Endothelial cell of umbilical vein (primary cell): ENCODE results near the gene RBMS1. TPM values are rescaled to one million over a fixed set of nuclear protein-coding genes. Genes with fewer than 3 reads are reported as not detected.

Source experiments
- BruUV-seq: library from RNA; stranded (reverse); fragments of 400-500 nt; replicated peaks from 2 replicates; lab custom pipeline; 2021; lab: Mats Ljungman, UMichigan
- CTCF ChIA-PET: fragments of 300-600, 350-600 bp; sonication (Branson Sonifier 250); formaldehyde crosslinking; loops from one replicate; lab custom pipeline; 2021; ENCODE audit warnings: antibody characterized with exemption, inconsistent platforms; lab: Charles Lee
- POLR2A ChIA-PET: fragments of 300-600, 350-600 bp; sonication (Branson Sonifier 250); formaldehyde crosslinking; loops from one replicate; lab custom pipeline; 2021; ENCODE audit warnings: antibody characterized with exemption, inconsistent platforms; lab: Charles Lee
- DNase-seq: peaks from one replicate; pipeline ENCODE4 v3.0.0-alpha.2; 2011; ENCODE audit warnings: low read depth, low spot score
- FAIRE-seq: peaks from 2 replicates; lab custom pipeline; 2011; peaks lifted over from hg19 to GRCh38; lab: Jason Lieb, UNC
- H2AFZ ChIP-seq: 2 replicates; pipeline ENCODE4 v1.6.0; 2012; ENCODE audit warnings: low read depth, low read length, control low read depth, inconsistent platforms
- H3K27ac ChIP-seq: 2 replicates; pipeline ENCODE4 v1.5.1; 2011; ENCODE audit warnings: low read depth, mild to moderate bottlenecking, control low read depth, low read length, moderate library complexity; ENCODE audit not compliant: insufficient read depth
- H3K27me3 ChIP-seq, 2 experiments: 2 replicates each; pipeline versions ENCODE4 v1.6.0 to v1.6.1; 2011; ENCODE audit warnings: low read length in 2 of 2, mixed read lengths in 1 of 2; ENCODE audit not compliant: control insufficient read depth in 2 of 2, insufficient read depth in 2 of 2
- H3K36me3 ChIP-seq, 2 experiments: 2 replicates in 1 of 2; 3 replicates in 1 of 2; pipeline ENCODE4 v1.5.1; 2011; ENCODE audit warnings: low read length in 2 of 2, mild to moderate bottlenecking in 1 of 2, moderate library complexity in 1 of 2; ENCODE audit not compliant: control insufficient read depth in 2 of 2, insufficient read depth in 2 of 2; ENCODE audit errors: extremely low read depth in 1 of 2
- H3K4me1 ChIP-seq: 3 replicates; pipeline ENCODE4 v1.5.1; 2011; ENCODE audit warnings: mild to moderate bottlenecking, low read length; ENCODE audit not compliant: control insufficient read depth, insufficient read depth; ENCODE audit errors: extremely low read depth
- H3K4me2 ChIP-seq: 2 replicates; pipeline ENCODE4 v1.6.1; 2011; ENCODE audit warnings: low read length, control low read depth, mixed read lengths; ENCODE audit not compliant: insufficient read depth
- H3K4me3 ChIP-seq, 3 experiments: fragments of 200-600 bp in 1 of 3; sonication (generic), shearing (Covaris generic) in 1 of 3; replicated peaks in 1 of 3; 2 replicates each; pipeline ENCODE4 v1.5.1; 2011 to 2016; ENCODE audit warnings: control low read depth in 3 of 3, low read length in 3 of 3, mild to moderate bottlenecking in 2 of 3, inconsistent platforms in 1 of 3, low read depth in 1 of 3, moderate library complexity in 1 of 3; ENCODE audit not compliant: insufficient read depth in 1 of 3
- H3K79me2 ChIP-seq: 2 replicates; pipeline ENCODE4 v1.6.0; 2012; ENCODE audit warnings: low read length, inconsistent platforms; ENCODE audit not compliant: control insufficient read depth, insufficient read depth
- H3K9ac ChIP-seq: replicated peaks from 2 replicates; pipeline ENCODE3; 2011; ENCODE audit warnings: low read length, control low read depth; ENCODE audit not compliant: insufficient read depth; ENCODE audit errors: extremely low read depth
- H3K9me1 ChIP-seq: replicated peaks from 3 replicates; pipeline ENCODE4 v1.6.0; 2011; ENCODE audit warnings: mild to moderate bottlenecking, low read length; ENCODE audit not compliant: control insufficient read depth, insufficient read depth; ENCODE audit errors: extremely low read depth
- H3K9me3 ChIP-seq: replicated peaks from 2 replicates; pipeline ENCODE4 v1.5.1; 2012; ENCODE audit warnings: low read length, inconsistent platforms; ENCODE audit not compliant: control insufficient read depth, insufficient read depth
- H4K20me1 ChIP-seq: replicated peaks from 2 replicates; pipeline ENCODE3; 2011; ENCODE audit warnings: mild to moderate bottlenecking, low read length; ENCODE audit not compliant: control insufficient read depth, insufficient read depth; ENCODE audit errors: extremely low read depth
- CTCF ChIP-seq, 2 donors: IDR thresholded peaks; 1 replicate in 1 of 2; 2 replicates in 1 of 2; pipeline ENCODE4 v1.5.1; 2011; ENCODE audit warnings: low read length in 2 of 2, mild to moderate bottlenecking in 2 of 2, moderate library complexity in 2 of 2, control low read depth in 1 of 2, inconsistent platforms in 1 of 2, low read depth in 1 of 2; ENCODE audit not compliant: insufficient read depth in 1 of 2; ENCODE audit errors: extremely low read depth in 1 of 2
- EZH2 ChIP-seq: IDR thresholded peaks from 2 replicates; pipeline ENCODE4 v1.6.1; 2012; ENCODE audit warnings: borderline replicate concordance, low read depth, mild to moderate bottlenecking, moderate library complexity, low read length, inconsistent platforms; ENCODE audit not compliant: severe bottlenecking
- FOS ChIP-seq: IDR thresholded peaks from 2 replicates; pipeline ENCODE4 v1.6.1; 2011; ENCODE audit warnings: mild to moderate bottlenecking, low read length, moderate library complexity, borderline replicate concordance; ENCODE audit not compliant: insufficient read depth
- GATA2 ChIP-seq: IDR thresholded peaks from 2 replicates; pipeline ENCODE4 v1.7.0; 2011; ENCODE audit warnings: low read depth, mild to moderate bottlenecking, moderate library complexity, mixed read lengths, low read length; ENCODE audit not compliant: insufficient read length, insufficient read depth
- JUN ChIP-seq: IDR thresholded peaks from 2 replicates; pipeline ENCODE4 v1.6.1; 2011; ENCODE audit warnings: borderline replicate concordance, low read depth; ENCODE audit not compliant: insufficient read length, insufficient read depth
- MAX ChIP-seq: IDR thresholded peaks from 2 replicates; pipeline ENCODE4 v1.6.1; 2011; ENCODE audit not compliant: insufficient read depth, insufficient read length
- MYC ChIP-seq: IDR thresholded peaks from one replicate; pipeline ENCODE4 v1.6.1; 2011; ENCODE audit warnings: mild to moderate bottlenecking, low read depth, low read length
- POLR2A ChIP-seq: IDR thresholded peaks from 2 replicates; pipeline ENCODE4 v1.6.1; 2012; ENCODE audit warnings: low read depth, mild to moderate bottlenecking, control low read depth, low read length
- POLR2AphosphoS5 ChIP-seq: IDR thresholded peaks from 2 replicates; pipeline ENCODE4 v1.6.1; 2012; ENCODE audit warnings: low read depth, mild to moderate bottlenecking, control low read depth, low read length, moderate library complexity; ENCODE audit not compliant: insufficient read depth
- dilution Hi-C: fragments of 300-500 bp; cut with MboI; formaldehyde crosslinking; loops from one replicate; pipeline ENCODE4 v1.15.0; 2019; ENCODE audit warnings: low sequenced_read_pairs; ENCODE audit not compliant: extremely low pct_ligation_motif_present
- intact Hi-C: fragments of 100-400 bp; cut with micrococcal nuclease; formaldehyde crosslinking; loops from one replicate; pipeline ENCODE4 v1.10.0; 2022
- polyA plus RNA-seq, 4 experiments: library from polyadenylated mRNA; depleted of rRNA in 3 of 4; stranded (reverse) in 3 of 4; unstranded in 1 of 4; fragments of >200 nt; gene quantifications; 2 replicates each; pipeline versions ENCODE4 v1.2.1 to v1.2.3, GENCODE V29; 2011 to 2012; ENCODE audit warnings: missing spikeins in 1 of 4
- total RNA-seq: library from RNA; stranded (reverse); gene quantifications from 2 replicates; pipeline ENCODE4 v1.2.3, GENCODE V29; 2021

RBMS1 gene
- total and polyA plus RNA-seq, 2 donors (not counting 3 experiments of a cell fraction or from before 2014, with no cell fraction given), result 60.0 to 93.3 TPM

GRCh38 chr2:160256507-160256906, 237.1 kb downstream of the RBMS1 start:
- Histone ChIP-seq H3K9me1 (no peaks in the 10 kb centered on the region), H2AFZ (no peak overlapping the region), H3K4me2 (no peak overlapping the region), H3K36me3 (no peaks in the 10 kb centered on the region), H3K79me2 (no peaks in the 10 kb centered on the region), H4K20me1 (no peaks in the 10 kb centered on the region), H3K27me3 (no peaks in the 10 kb centered on the region), H3K27ac (no peak overlapping the region), H3K9me3 (no peaks in the 10 kb centered on the region), H3K4me3 (no peak overlapping the region), H3K4me1 (no peaks in the 10 kb centered on the region), H3K9ac (no peak overlapping the region)
- ChIA-PET CTCF (interaction anchor here (1.0 to 3.9 kb wide), 3 partner anchors 13 to 714 kb away, joined by 3 to 16 read pairs (median 9); no protein-coding TSS in a partner anchor), POLR2A (no interaction called here)
- FAIRE-seq (no peak), DNase-seq (no peak)
- dilution Hi-C loops (no loop called here), intact Hi-C loops (no loop called here)
- BruUV-seq, result no TSS peak
- TF ChIP-seq JUN (no peak), CTCF (IDR thresholded peaks at IDR 0.05; ENCODE audit: extremely low read depth in 1 of 2, insufficient read depth in 1 of 2, low read depth in 1 of 2, low read length in 2 of 2) (no peak), EZH2 (no peak), POLR2AphosphoS5 (no peak), MYC (no peak), GATA2 (no peak), FOS (no peak), POLR2A (no peak), MAX (no peak)
